Liver (tissue), 9 donors: ENCODE measurements around the gene VWA5B1. TPM values are rescaled to one million over a fixed set of nuclear protein-coding genes. Genes with fewer than 3 reads are reported as not detected.
A peak's percentile ranks its signal among the peaks of the same experiment; 100 is the strongest.

Source experiments
- DNase-seq: peaks from one replicate; pipeline ENCODE4 v3.0.0-alpha.2; 2017; ENCODE audit warnings: low spot score
- H3K27ac ChIP-seq, 2 donors: one replicate each; pipeline ENCODE4 v1.7.0; 2013; ENCODE audit warnings: inconsistent platforms in 2 of 2, low read length in 2 of 2, control low read depth in 1 of 2, low read depth in 1 of 2, mild to moderate bottlenecking in 1 of 2
- H3K27me3 ChIP-seq, 4 donors: one replicate each; pipeline versions ENCODE4 v1.6.1 to v1.7.0; 2013; ENCODE audit warnings: low read length in 3 of 4, inconsistent platforms in 1 of 4, mild to moderate bottlenecking in 1 of 4, moderate library complexity in 1 of 4; ENCODE audit not compliant: control insufficient read depth in 4 of 4, insufficient read depth in 4 of 4
- H3K36me3 ChIP-seq, 4 donors: one replicate each; pipeline versions ENCODE4 v1.6.1 to v1.7.0; 2013; ENCODE audit warnings: low read length in 3 of 4, mild to moderate bottlenecking in 3 of 4, low read depth in 1 of 4, moderate library complexity in 1 of 4; ENCODE audit not compliant: control insufficient read depth in 4 of 4, insufficient read depth in 3 of 4
- H3K4me1 ChIP-seq, 4 donors: one replicate each; pipeline versions ENCODE4 v1.6.1 to v1.7.0; 2013; ENCODE audit warnings: low read length in 3 of 4, mild to moderate bottlenecking in 3 of 4, moderate library complexity in 1 of 4; ENCODE audit not compliant: control insufficient read depth in 4 of 4, insufficient read depth in 4 of 4
- H3K4me3 ChIP-seq, 3 donors: one replicate each; pipeline versions ENCODE4 v1.6.1 to v1.7.0; 2013; ENCODE audit warnings: low read length in 3 of 3, control low read depth in 1 of 3, low read depth in 1 of 3, mild to moderate bottlenecking in 1 of 3
- H3K9ac ChIP-seq, 2 donors: one replicate each; pipeline ENCODE4 v1.7.0; 2013; ENCODE audit warnings: low read length in 2 of 2, mild to moderate bottlenecking in 2 of 2, moderate library complexity in 2 of 2, control low read depth in 1 of 2, low read depth in 1 of 2
- H3K9me3 ChIP-seq, 4 donors: one replicate each; pipeline versions ENCODE4 v1.6.1 to v1.7.0; 2013; ENCODE audit warnings: low read length in 3 of 4; ENCODE audit not compliant: control insufficient read depth in 4 of 4
- ATF3 ChIP-seq: IDR thresholded peaks from 2 replicates; pipeline ENCODE4 v1.6.1; 2016; ENCODE audit warnings: antibody characterized with exemption
- EGR1 ChIP-seq, 2 donors: IDR thresholded peaks; 2 replicates each; pipeline ENCODE4 v1.6.1; 2016 to 2018; ENCODE audit warnings: antibody characterized with exemption in 2 of 2, low read depth in 2 of 2
- FOXA1 ChIP-seq: IDR thresholded peaks from 2 replicates; pipeline ENCODE4 v1.6.1; 2016; ENCODE audit warnings: antibody characterized with exemption
- FOXA2 ChIP-seq: IDR thresholded peaks from 2 replicates; pipeline ENCODE4 v1.6.1; 2016; ENCODE audit warnings: antibody characterized with exemption
- GABPA ChIP-seq, 2 donors: IDR thresholded peaks in 1 of 2; conservative IDR thresholded peaks in 1 of 2; 2 replicates each; pipeline ENCODE4 v1.6.1; 2016; ENCODE audit warnings: antibody characterized with exemption in 2 of 2, mild to moderate bottlenecking in 1 of 2, moderate library complexity in 1 of 2
- HNF4A ChIP-seq, 2 donors: conservative IDR thresholded peaks; 2 replicates each; pipeline ENCODE4 v1.6.1; 2016; ENCODE audit warnings: antibody characterized with exemption in 2 of 2, mild to moderate bottlenecking in 2 of 2
- JUND ChIP-seq, 2 donors: IDR thresholded peaks; 2 replicates each; pipeline ENCODE4 v1.6.1; 2016; ENCODE audit warnings: antibody characterized with exemption in 2 of 2
- MAX ChIP-seq: IDR thresholded peaks from 2 replicates; pipeline ENCODE4 v1.6.1; 2016; ENCODE audit warnings: antibody characterized with exemption
- NR2F2 ChIP-seq: IDR thresholded peaks from 2 replicates; pipeline ENCODE4 v1.6.1; 2016; ENCODE audit warnings: antibody characterized with exemption
- RAD21 ChIP-seq, 2 donors: IDR thresholded peaks; 2 replicates each; pipeline ENCODE4 v1.6.1; 2016; ENCODE audit warnings: antibody characterized with exemption in 2 of 2, mild to moderate bottlenecking in 2 of 2
- RXRA ChIP-seq, 2 donors: IDR thresholded peaks; 2 replicates each; pipeline ENCODE4 v1.6.1; 2017 to 2018; ENCODE audit warnings: antibody characterized with exemption in 2 of 2, mild to moderate bottlenecking in 1 of 2
- SP1 ChIP-seq: IDR thresholded peaks from 2 replicates; pipeline ENCODE4 v1.6.1; 2018; ENCODE audit warnings: antibody characterized with exemption, mild to moderate bottlenecking
- TAF1 ChIP-seq: conservative IDR thresholded peaks from 2 replicates; pipeline ENCODE4 v1.6.1; 2016; ENCODE audit warnings: antibody characterized with exemption, mild to moderate bottlenecking
- YY1 ChIP-seq: IDR thresholded peaks from 2 replicates; pipeline ENCODE4 v1.6.1; 2016; ENCODE audit warnings: antibody characterized with exemption, mild to moderate bottlenecking
- WGBS: extraction: QIAGEN DNeasy Blood & Tissue Kit; methylation state at CpG from one replicate; pipeline ENCODE4 v1.1.7; 2013; 5-methylcytosine and 5-hydroxymethylcytosine counted together
- polyA plus RNA-seq, 2 donors: library from polyadenylated mRNA; stranded (reverse) in 1 of 2; unstranded in 1 of 2; fragments of 200-250 nt in 1 of 2; fragments of >200 nt in 1 of 2; fragmentation: Nextera tagmentation in 1 of 2; extraction: Ambion mirVana in 1 of 2; gene quantifications; one replicate each; pipeline versions ENCODE4 v1.2.1 to v1.2.3, GENCODE V29; 2013 to 2015
- total RNA-seq, 2 donors: library from RNA; depleted of rRNA; stranded (reverse); fragments of >200 nt; gene quantifications; one replicate each; pipeline ENCODE4 v1.2.3, GENCODE V29; 2014
- TF ChIP-seq, protein P1 (sequence below): IDR thresholded peaks from 2 replicates; pipeline ENCODE4 v1.6.1; 2016; ENCODE audit warnings: antibody characterized with exemption, mild to moderate bottlenecking
- TF ChIP-seq, protein P2 (sequence below): fragments of 150-350 bp; IDR thresholded peaks from 2 replicates; pipeline ENCODE4 v1.5.1; 2017; ENCODE audit warnings: improper control_type of control experiment, low read depth, low read length; ENCODE audit not compliant: missing input control
- donor health status: healthy.
- donor health status: healthy.
- donor health status: healthy.
- donor health status: healthy.
- donor health status: healthy.

Gene VWA5B1
- total and polyA plus RNA-seq, 4 donors = not detected

- 54% methylated on average over 5 of the region's 5 CpGs for WGBS
- Histone ChIP-seq H3K4me3 (no peak overlapping the region), H3K4me1 (no peaks in the 10 kb centered on the region), H3K27ac (no peak overlapping the region), H3K36me3 (no peaks in the 10 kb centered on the region), H3K27me3 (peaks cover 0 to 5% (median 0%) of the 10 kb centered on the region in 4 donors), H3K9me3 (no peaks in the 10 kb centered on the region), H3K9ac (no peak overlapping the region)
- peak; percentile 83 for TF ChIP-seq NR2F2
- TF ChIP-seq ATF3 = no peak
- DNase-seq = no peak
These were observed 30.9 kb downstream of the VWA5B1 start for GRCh38 chr1:20321573-20321972.

DNA sequence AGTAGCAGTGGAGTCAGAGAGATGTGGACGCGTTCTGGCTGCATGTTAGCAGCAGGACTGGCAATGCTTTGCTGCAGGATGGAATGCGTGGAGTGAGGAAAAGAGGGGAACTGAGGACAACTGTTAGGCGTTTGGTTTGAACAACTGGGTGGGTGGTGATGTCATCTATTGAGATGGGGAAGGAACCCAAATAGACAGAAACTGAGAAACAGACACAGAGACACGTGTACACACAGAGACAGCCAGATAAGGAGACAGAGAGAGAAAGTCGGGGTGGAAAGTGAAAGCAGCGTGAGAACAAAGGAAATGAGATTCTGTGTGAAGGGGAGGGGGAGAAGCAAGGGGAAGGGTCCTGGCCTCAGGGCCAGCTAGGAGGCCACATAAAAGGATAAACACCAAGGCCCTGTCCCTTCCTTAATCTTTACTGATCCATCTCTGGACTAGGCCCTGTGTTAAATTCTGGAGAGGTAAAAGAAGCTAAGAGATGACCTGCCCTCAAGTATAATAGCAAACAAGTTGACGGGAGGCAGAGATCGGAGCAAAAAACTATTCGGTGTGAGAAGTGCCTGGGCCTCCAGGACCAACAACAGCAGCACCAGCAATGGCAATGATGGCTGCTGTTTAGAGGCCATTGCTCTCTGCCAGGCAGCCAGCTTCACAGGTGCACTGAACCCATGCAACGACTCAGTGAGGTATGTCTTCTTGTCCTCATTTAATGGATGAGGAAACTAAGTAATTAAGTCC, 31.6 kb downstream of the VWA5B1 start:
- 57% methylated on average over 11 of the region's 11 CpGs for WGBS
- Histone ChIP-seq H3K4me3 (no peak overlapping the region), H3K9me3 (no peaks in the 10 kb centered on the region), H3K27me3 (peaks cover 0 to 8% (median 0%) of the 10 kb centered on the region in 4 donors), H3K4me1 (no peaks in the 10 kb centered on the region), H3K9ac (no peak overlapping the region), H3K36me3 (no peaks in the 10 kb centered on the region), H3K27ac (no peak overlapping the region)
- no peak for DNase-seq
- no peak for TF ChIP-seq RAD21 (IDR thresholded peaks at IDR 0.05)
- TF ChIP-seq, protein P1, sequence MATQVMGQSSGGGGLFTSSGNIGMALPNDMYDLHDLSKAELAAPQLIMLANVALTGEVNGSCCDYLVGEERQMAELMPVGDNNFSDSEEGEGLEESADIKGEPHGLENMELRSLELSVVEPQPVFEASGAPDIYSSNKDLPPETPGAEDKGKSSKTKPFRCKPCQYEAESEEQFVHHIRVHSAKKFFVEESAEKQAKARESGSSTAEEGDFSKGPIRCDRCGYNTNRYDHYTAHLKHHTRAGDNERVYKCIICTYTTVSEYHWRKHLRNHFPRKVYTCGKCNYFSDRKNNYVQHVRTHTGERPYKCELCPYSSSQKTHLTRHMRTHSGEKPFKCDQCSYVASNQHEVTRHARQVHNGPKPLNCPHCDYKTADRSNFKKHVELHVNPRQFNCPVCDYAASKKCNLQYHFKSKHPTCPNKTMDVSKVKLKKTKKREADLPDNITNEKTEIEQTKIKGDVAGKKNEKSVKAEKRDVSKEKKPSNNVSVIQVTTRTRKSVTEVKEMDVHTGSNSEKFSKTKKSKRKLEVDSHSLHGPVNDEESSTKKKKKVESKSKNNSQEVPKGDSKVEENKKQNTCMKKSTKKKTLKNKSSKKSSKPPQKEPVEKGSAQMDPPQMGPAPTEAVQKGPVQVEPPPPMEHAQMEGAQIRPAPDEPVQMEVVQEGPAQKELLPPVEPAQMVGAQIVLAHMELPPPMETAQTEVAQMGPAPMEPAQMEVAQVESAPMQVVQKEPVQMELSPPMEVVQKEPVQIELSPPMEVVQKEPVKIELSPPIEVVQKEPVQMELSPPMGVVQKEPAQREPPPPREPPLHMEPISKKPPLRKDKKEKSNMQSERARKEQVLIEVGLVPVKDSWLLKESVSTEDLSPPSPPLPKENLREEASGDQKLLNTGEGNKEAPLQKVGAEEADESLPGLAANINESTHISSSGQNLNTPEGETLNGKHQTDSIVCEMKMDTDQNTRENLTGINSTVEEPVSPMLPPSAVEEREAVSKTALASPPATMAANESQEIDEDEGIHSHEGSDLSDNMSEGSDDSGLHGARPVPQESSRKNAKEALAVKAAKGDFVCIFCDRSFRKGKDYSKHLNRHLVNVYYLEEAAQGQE = no peak
- no peak for TF ChIP-seq MAX
- no peak for TF ChIP-seq FOXA2
- TF ChIP-seq HNF4A (conservative IDR thresholded peaks at IDR 0.05) = no peak
- TF ChIP-seq JUND (IDR thresholded peaks at IDR 0.05) = no peak

DNA sequence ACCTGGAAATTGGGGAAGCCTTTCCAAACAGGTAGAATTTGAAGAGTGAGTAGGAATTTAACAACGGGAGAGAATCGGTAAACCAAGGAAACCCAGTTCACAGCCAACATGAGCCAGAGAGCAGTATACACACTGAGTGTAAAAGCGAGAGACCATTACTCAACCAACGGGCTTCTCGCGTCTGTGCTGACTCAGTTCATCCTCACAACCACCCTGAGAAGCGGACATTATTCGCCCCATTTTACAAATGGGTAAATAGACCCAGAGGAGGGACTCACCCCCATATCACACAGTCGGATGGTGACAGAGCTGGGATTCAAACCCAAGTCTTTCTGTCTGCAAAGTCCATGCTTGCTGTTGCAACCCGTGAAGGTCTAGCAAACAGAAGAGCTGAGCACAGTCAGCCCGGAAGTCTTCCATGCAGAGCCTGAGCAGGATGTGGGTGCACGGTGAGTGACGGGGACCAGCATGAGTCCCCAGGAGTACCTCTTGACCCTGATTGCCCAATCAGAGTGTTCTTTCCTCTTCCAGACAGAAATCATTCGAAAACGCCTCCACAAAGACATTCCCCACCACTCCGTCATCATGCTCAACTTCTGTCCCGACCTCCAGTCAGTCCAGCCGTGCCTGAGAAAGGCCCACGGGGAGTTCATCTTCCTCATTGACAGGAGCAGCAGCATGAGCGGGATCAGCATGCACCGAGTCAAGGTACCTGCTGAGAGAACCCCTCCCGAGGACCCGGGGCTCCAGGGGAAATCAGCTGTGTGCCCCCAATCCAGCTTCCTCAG, 32.3 kb downstream of the VWA5B1 start:
- Histone ChIP-seq H3K9me3 (no peaks in the 10 kb centered on the region), H3K4me3 (no peak overlapping the region), H3K36me3 (no peaks in the 10 kb centered on the region), H3K4me1 (no peaks in the 10 kb centered on the region), H3K27me3 (peaks cover 0 to 8% (median 0%) of the 10 kb centered on the region in 4 donors), H3K27ac (no peak overlapping the region), H3K9ac (no peak overlapping the region)
- WGBS = 83% methylated on average over 23 of the region's 23 CpGs
- no peak for DNase-seq
- TF ChIP-seq EGR1 (IDR thresholded peaks at IDR 0.05; ENCODE audit: low read depth in 2 of 2) = no peak
- TF ChIP-seq RAD21 (IDR thresholded peaks at IDR 0.05) = no peak
- TF ChIP-seq, protein P2, sequence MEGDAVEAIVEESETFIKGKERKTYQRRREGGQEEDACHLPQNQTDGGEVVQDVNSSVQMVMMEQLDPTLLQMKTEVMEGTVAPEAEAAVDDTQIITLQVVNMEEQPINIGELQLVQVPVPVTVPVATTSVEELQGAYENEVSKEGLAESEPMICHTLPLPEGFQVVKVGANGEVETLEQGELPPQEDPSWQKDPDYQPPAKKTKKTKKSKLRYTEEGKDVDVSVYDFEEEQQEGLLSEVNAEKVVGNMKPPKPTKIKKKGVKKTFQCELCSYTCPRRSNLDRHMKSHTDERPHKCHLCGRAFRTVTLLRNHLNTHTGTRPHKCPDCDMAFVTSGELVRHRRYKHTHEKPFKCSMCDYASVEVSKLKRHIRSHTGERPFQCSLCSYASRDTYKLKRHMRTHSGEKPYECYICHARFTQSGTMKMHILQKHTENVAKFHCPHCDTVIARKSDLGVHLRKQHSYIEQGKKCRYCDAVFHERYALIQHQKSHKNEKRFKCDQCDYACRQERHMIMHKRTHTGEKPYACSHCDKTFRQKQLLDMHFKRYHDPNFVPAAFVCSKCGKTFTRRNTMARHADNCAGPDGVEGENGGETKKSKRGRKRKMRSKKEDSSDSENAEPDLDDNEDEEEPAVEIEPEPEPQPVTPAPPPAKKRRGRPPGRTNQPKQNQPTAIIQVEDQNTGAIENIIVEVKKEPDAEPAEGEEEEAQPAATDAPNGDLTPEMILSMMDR = no peak
- no peak for TF ChIP-seq TAF1
- TF ChIP-seq FOXA1 = no peak
- no peak for TF ChIP-seq GABPA (IDR thresholded peaks at IDR 0.05 in 1 of 2, conservative IDR thresholded peaks at IDR 0.05 in 1 of 2)
- TF ChIP-seq HNF4A (conservative IDR thresholded peaks at IDR 0.05) = no peak
- no peak for TF ChIP-seq MAX
- TF ChIP-seq NR2F2 = no peak
- no peak for TF ChIP-seq JUND (IDR thresholded peaks at IDR 0.05)
- TF ChIP-seq ATF3 = no peak
- no peak for TF ChIP-seq FOXA2
- TF ChIP-seq RXRA (IDR thresholded peaks at IDR 0.05) = no peak
- TF ChIP-seq YY1 = no peak
- TF ChIP-seq SP1 = no peak
